A549 (cell line): Measurements from ENCODE around the gene PRRG4. TPM values are rescaled to one million over a fixed set of nuclear protein-coding genes. Genes with fewer than 3 reads are reported as not detected.

ENCODE experiments used
- ATAC-seq, 2 experiments: fragments of 200-7000 bp in 1 of 2; fragments of >200 bp in 1 of 2; cut with Nextera tagmentation in 1 of 2; cut with Tn5 transposase in 1 of 2; 3 replicates each; pipeline versions ENCODE4 v1.8.0 to v1.9.1; 2018 to 2020; ENCODE audit warnings: mild to moderate bottlenecking in 1 of 2, moderate library complexity in 1 of 2
- CTCF ChIA-PET: fragments of 300-600 bp; sonication (Branson Sonifier 250); formaldehyde crosslinking; extraction: SDS; loops from one replicate; lab custom pipeline; 2021; ENCODE audit warnings: antibody characterized with exemption, inconsistent platforms; lab: Yijun Ruan, JAX
- POLR2A ChIA-PET: fragments of 350-600 bp; formaldehyde crosslinking; extraction: SDS; loops from one replicate; lab custom pipeline; 2021; ENCODE audit warnings: antibody characterized with exemption, inconsistent platforms; lab: Yijun Ruan, JAX
- DNase-seq, 2 experiments: peaks; one replicate each; pipeline versions ENCODE4 v3.0.0 to v3.0.0-alpha.2; 2011 to 2016; ENCODE audit warnings: low read depth in 1 of 2, low spot score in 1 of 2
- FAIRE-seq: peaks from 2 replicates; lab custom pipeline; 2011; peaks lifted over from hg19 to GRCh38; lab: Jason Lieb, UNC
- H3K27ac ChIP-seq, 2 experiments: fragments of >200 bp; sonication (Bioruptor Twin); formaldehyde crosslinking; 3 replicates each; pipeline ENCODE4 v1.5.1; 2016 to 2017
- H3K4me1 ChIP-seq: fragments of >200 bp; sonication (Bioruptor Twin); formaldehyde crosslinking; 3 replicates; pipeline ENCODE4 v1.6.1; 2016
- H3K4me2 ChIP-seq: fragments of >200 bp; sonication (Bioruptor Twin); formaldehyde crosslinking; 3 replicates; pipeline ENCODE4 v1.6.1; 2016
- H3K4me3 ChIP-seq: fragments of >200 bp; sonication (Bioruptor Twin); formaldehyde crosslinking; 3 replicates; pipeline ENCODE4 v1.5.1; 2016
- H3K9me3 ChIP-seq: fragments of >200 bp; sonication (Bioruptor Twin); formaldehyde crosslinking; 3 replicates; pipeline ENCODE4 v1.6.1; 2016
- BCL3 ChIP-seq: fragments of >200 bp; sonication (Bioruptor Twin); formaldehyde crosslinking; IDR thresholded peaks from 3 replicates; pipeline ENCODE4 v1.6.1; 2016
- CBX2 ChIP-seq: fragments of 200-600 bp; sonication (generic); IDR thresholded peaks from 2 replicates; pipeline ENCODE4 v1.6.1; 2016; ENCODE audit warnings: low read depth, mild to moderate bottlenecking, borderline replicate concordance
- CHD2 ChIP-seq: fragments of 150-350 bp; IDR thresholded peaks from 2 replicates; pipeline ENCODE4 v1.6.1; 2014; ENCODE audit warnings: low read length; ENCODE audit not compliant: partially characterized antibody
- CTCF ChIP-seq: fragments of >200 bp; sonication (Bioruptor Twin); formaldehyde crosslinking; IDR thresholded peaks from 3 replicates; pipeline ENCODE4 v1.5.1; 2016
- EP300 ChIP-seq, 2 experiments: fragments of >200 bp; sonication (Bioruptor Twin); formaldehyde crosslinking; IDR thresholded peaks; 2 replicates in 1 of 2; 3 replicates in 1 of 2; pipeline ENCODE4 v1.6.1; 2016 to 2017
- ESRRA ChIP-seq: fragments of 150-350 bp; IDR thresholded peaks from 2 replicates; pipeline ENCODE4 v1.6.1; 2014; ENCODE audit warnings: mild to moderate bottlenecking, low read length, borderline replicate concordance
- FOSB ChIP-seq: fragments of 250-450 bp; sonication (Bioruptor Pico); IDR thresholded peaks from 2 replicates; pipeline ENCODE4 v1.5.0; 2020; ENCODE audit warnings: mild to moderate bottlenecking, moderate library complexity
- FOSL2 ChIP-seq, 2 experiments: fragments of 450-650 bp in 1 of 2; fragments of >200 bp in 1 of 2; sonication (Bioruptor Twin) in 1 of 2; formaldehyde crosslinking; IDR thresholded peaks; 2 replicates each; pipeline versions ENCODE4 v1.5.0 to v1.6.1; 2016 to 2020; ENCODE audit warnings: mild to moderate bottlenecking in 1 of 2, moderate library complexity in 1 of 2
- GATA3 ChIP-seq: IDR thresholded peaks from 2 replicates; pipeline ENCODE4 v1.6.1; 2012; ENCODE audit warnings: borderline replicate concordance
- HOXB13 ChIP-seq: fragments of 250-450 bp; sonication (Bioruptor Pico); IDR thresholded peaks from 2 replicates; pipeline ENCODE4 v1.5.0; 2020; ENCODE audit warnings: low read depth, mild to moderate bottlenecking, moderate library complexity
- HOXB5 ChIP-seq: fragments of 250-450 bp; sonication (Bioruptor Pico); IDR thresholded peaks from 2 replicates; pipeline ENCODE4 v1.5.0; 2020; ENCODE audit warnings: mild to moderate bottlenecking, moderate library complexity
- JUN ChIP-seq, 2 experiments: fragments of >200 bp; sonication (Bioruptor Twin); formaldehyde crosslinking; IDR thresholded peaks; 2 replicates in 1 of 2; 3 replicates in 1 of 2; pipeline ENCODE4 v1.6.1; 2016 to 2017
- JUNB ChIP-seq: fragments of >200 bp; sonication (Bioruptor Twin); formaldehyde crosslinking; IDR thresholded peaks from 2 replicates; pipeline ENCODE4 v1.6.1; 2016
- KDM1A ChIP-seq: fragments of 200-600 bp; sonication (generic); IDR thresholded peaks from 2 replicates; pipeline ENCODE4 v1.6.1; 2016; ENCODE audit warnings: low read depth, mild to moderate bottlenecking
- KDM5A ChIP-seq: fragments of 200-600 bp; sonication (generic); IDR thresholded peaks from 2 replicates; pipeline ENCODE4 v1.6.1; 2016; ENCODE audit warnings: antibody characterized with exemption, mild to moderate bottlenecking
- MAFK ChIP-seq: fragments of 450-650 bp; IDR thresholded peaks from 2 replicates; pipeline ENCODE4 v1.6.1; 2014; ENCODE audit not compliant: partially characterized antibody
- MAX ChIP-seq: IDR thresholded peaks from 2 replicates; pipeline ENCODE4 v1.6.1; 2012
- NFE2L2 ChIP-seq: fragments of 150-350 bp; conservative IDR thresholded peaks from 2 replicates; pipeline ENCODE4 v1.6.1; 2014; ENCODE audit warnings: low read length
- NR3C1 ChIP-seq: fragments of >200 bp; sonication (Bioruptor Twin); formaldehyde crosslinking; IDR thresholded peaks from 3 replicates; pipeline ENCODE4 v1.6.1; 2017
- RAD21 ChIP-seq, 2 experiments: fragments of >200 bp in 1 of 2; sonication (Bioruptor Twin) in 1 of 2; formaldehyde crosslinking in 1 of 2; IDR thresholded peaks in 1 of 2; conservative IDR thresholded peaks in 1 of 2; 2 replicates in 1 of 2; 3 replicates in 1 of 2; pipeline ENCODE4 v1.6.1; 2012 to 2018; ENCODE audit warnings: inconsistent platforms in 1 of 2
- RARB ChIP-seq: fragments of 250-450 bp; sonication (Bioruptor Pico); IDR thresholded peaks from 2 replicates; pipeline ENCODE4 v1.8.0; 2021; ENCODE audit warnings: mild to moderate bottlenecking, moderate library complexity
- RCOR1 ChIP-seq: fragments of 150-350 bp; IDR thresholded peaks from 2 replicates; pipeline ENCODE4 v1.6.1; 2014; ENCODE audit warnings: antibody characterized with exemption, low read length, low read depth
- REST ChIP-seq: fragments of 200-600 bp; sonication (generic); IDR thresholded peaks from 2 replicates; pipeline ENCODE4 v1.6.1; 2016; ENCODE audit warnings: antibody characterized with exemption, mild to moderate bottlenecking, moderate library complexity
- RNF2 ChIP-seq: fragments of 200-600 bp; sonication (generic); IDR thresholded peaks from 2 replicates; pipeline ENCODE4 v1.6.1; 2016; ENCODE audit warnings: low read depth, mild to moderate bottlenecking, antibody characterized with exemption, moderate library complexity, borderline replicate concordance
- SMC3 ChIP-seq: fragments of >200 bp; sonication (Bioruptor Twin); formaldehyde crosslinking; IDR thresholded peaks from 3 replicates; pipeline ENCODE4 v1.6.1; 2018; ENCODE audit warnings: inconsistent platforms
- TFCP2L1 ChIP-seq: fragments of 250-450 bp; sonication (Bioruptor Pico); IDR thresholded peaks from 2 replicates; pipeline ENCODE4 v1.5.0; 2021; ENCODE audit warnings: mild to moderate bottlenecking
- ZNF302 ChIP-seq: fragments of 250-450 bp; sonication (Bioruptor Pico); IDR thresholded peaks from 2 replicates; pipeline ENCODE4 v1.9.0; 2021; ENCODE audit warnings: inconsistent platforms, mild to moderate bottlenecking, moderate library complexity
- WGBS: methylation state at CpG from one replicate; pipeline ENCODE4 v1.1.6; 2017; ENCODE audit errors: missing lambda C conversion rate; 5-methylcytosine and 5-hydroxymethylcytosine counted together
- polyA plus RNA-seq, 4 experiments: library from polyadenylated mRNA; depleted of rRNA in 3 of 4; stranded (reverse); fragments of >200 nt; fragmentation: RNase III in 1 of 4; extraction: RNeasy Plus Mini Kit Qiagen cat#74134 plus additional on column Dnase treatment in 1 of 4; gene quantifications; 2 replicates in 3 of 4; 3 replicates in 1 of 4; pipeline ENCODE4 v1.2.3, GENCODE V29; 2011 to 2017

Gene PRRG4
- polyA plus RNA-seq, 2 of the 4 experiments (the other 2 are of a cell fraction): 0.83 to 1.4 TPM

GRCh38 chr11:32792948-32793475 lies 36.7 kb upstream of the PRRG4 start:
- DNase-seq (peak; percentile 31), ATAC-seq (peak; percentile 91 to 94), FAIRE-seq (peak; percentile 32)
- ChIA-PET POLR2A (interaction anchor here (0.5 kb wide), 1 partner anchor 262 kb away, joined by 5 read pairs; no protein-coding TSS in a partner anchor), CTCF (interaction anchor here (0.6 to 6.3 kb wide), 24 partner anchors 10 to 471 kb away, joined by 3 to 53 read pairs (median 4); no protein-coding TSS in a partner anchor)
- H3K27ac ChIP-seq: no peak overlapping the region
- H3K4me2 ChIP-seq: peak overlapping the region; percentile 84
- WGBS: 13% methylated on average over 13 of the region's 13 CpGs
- H3K9me3 ChIP-seq: no peaks in the 10 kb centered on the region
- TF ChIP-seq MAFK: no peak
- TF ChIP-seq RAD21 (conservative IDR thresholded peaks at IDR 0.05 in 1 of 2, IDR thresholded peaks at IDR 0.05 in 1 of 2): peak; percentile 82 to 90
- TF ChIP-seq CTCF: peak; percentile 95
- no peak for TF ChIP-seq CBX2
- TF ChIP-seq HOXB13 (CRISPR knock-in tag): no peak
- peak; percentile 96 for TF ChIP-seq SMC3
- no peak for TF ChIP-seq RCOR1
- 0 out of 3 replicates have a peak, but pooled peaks cover 3% of the 10 kb centered on the region for H3K4me1 ChIP-seq
- peak overlapping the region; percentile 18; the same call in 1 of the 3 replicates for H3K4me3 ChIP-seq

- no peak for TF ChIP-seq ESRRA
- no peak for TF ChIP-seq KDM1A
- no peak for TF ChIP-seq ZNF302 (CRISPR knock-in tag)
- TF ChIP-seq FOSB (CRISPR knock-in tag): no peak
- TF ChIP-seq RCOR1: no peak
- TF ChIP-seq CHD2: no peak
- TF ChIP-seq JUN (IDR thresholded peaks at IDR 0.05): no peak
- no peak for TF ChIP-seq NR3C1
- no peak for TF ChIP-seq MAX
- ChIA-PET POLR2A (no interaction called here), CTCF (interaction anchor here (0.6 to 6.3 kb wide), 5 partner anchors 9 to 471 kb away, joined by 4 to 53 read pairs (median 4); no protein-coding TSS in a partner anchor)
- Histone ChIP-seq H3K4me3 (no peak within 1 kb of the TSS), H3K9me3 (no peaks in the 10 kb centered on the region), H3K4me1 (0 out of 3 replicates have a peak, but pooled peaks cover 3% of the 10 kb centered on the region), H3K27ac (no peak within 1 kb of the TSS), H3K4me2 (no peak within 1 kb of the TSS)
- ATAC-seq (no peak), DNase-seq (no peak), FAIRE-seq (no peak)
- 88% methylated on average over 12 of the region's 12 CpGs for WGBS
Measured at GRCh38 chr11:32794439-32794838, 35.3 kb upstream of the PRRG4 start, which contains the start of gene CCDC73. CCDC73 (minus strand) TSS chr11:32794662; CDS start chr11:32760243, 34,419 bp downstream.

- TF ChIP-seq KDM5A (no peak), EP300 (IDR thresholded peaks at IDR 0.05) (no peak), BCL3 (no peak), NFE2L2 (no peak), ZNF302 (CRISPR knock-in tag) (no peak), RNF2 (no peak), NR3C1 (no peak), HOXB5 (CRISPR knock-in tag) (no peak), RCOR1 (no peak), REST (no peak), GATA3 (no peak), JUNB (no peak), RARB (CRISPR knock-in tag) (no peak), TFCP2L1 (CRISPR knock-in tag) (no peak), FOSL2 (IDR thresholded peaks at IDR 0.05) (no peak), FOSL2 (CRISPR knock-in tag; IDR thresholded peaks at IDR 0.05) (no peak), SMC3 (no peak)
- ATAC-seq: no peak
- WGBS: 68% methylated on average over 3 of the region's 3 CpGs
Measured at GRCh38 chr11:32796425-32796824, 33.3 kb upstream of the PRRG4 start.

More at GRCh38 chr11:32796425-32796824, 33.3 kb upstream of the PRRG4 start:
- ChIA-PET CTCF (interaction anchor here (6.3 kb wide), 1 partner anchor 82 kb away, joined by 53 read pairs; no protein-coding TSS in a partner anchor), POLR2A (no interaction called here)
- Histone ChIP-seq H3K4me1 (0 out of 3 replicates have a peak, but pooled peaks cover 3% of the 10 kb centered on the region), H3K4me3 (no peak overlapping the region), H3K4me2 (no peak overlapping the region), H3K27ac (no peak overlapping the region), H3K9me3 (no peaks in the 10 kb centered on the region)
- DNase-seq (no peak), FAIRE-seq (peak; percentile 82)
